SK-N-SH treated with all-trans-retinoic acid at 6 μM for 48 hours (cell line): ENCODE results near the gene FBXO3.

ENCODE experiments used
- CREB5 ChIP-seq: fragments of 250-450 bp; sonication (Bioruptor Pico); IDR thresholded peaks from 2 replicates; pipeline ENCODE4 v1.5.1; 2020; ENCODE audit warnings: low read depth, mild to moderate bottlenecking, moderate library complexity
- ESRRG ChIP-seq: fragments of 250-450 bp; sonication (Bioruptor Pico); IDR thresholded peaks from 2 replicates; pipeline ENCODE4 v1.6.1; 2021; ENCODE audit warnings: mild to moderate bottlenecking
- ISL1 ChIP-seq: fragments of 250-450 bp; sonication (Bioruptor Pico); IDR thresholded peaks from 2 replicates; pipeline ENCODE4 v2.1.2; 2022; ENCODE audit warnings: mild to moderate bottlenecking, moderate library complexity
- OSR1 ChIP-seq: fragments of 250-450 bp; sonication (Bioruptor Pico); IDR thresholded peaks from 2 replicates; pipeline ENCODE4 v1.8.0; 2022; ENCODE audit warnings: moderate library complexity, mild to moderate bottlenecking, inconsistent platforms
- POU6F1 ChIP-seq: fragments of 250-450 bp; sonication (Bioruptor Pico); IDR thresholded peaks from 2 replicates; pipeline ENCODE4 v1.8.0; 2021; ENCODE audit warnings: low read depth, mild to moderate bottlenecking, moderate library complexity, borderline replicate concordance
- PPARA ChIP-seq: fragments of 250-450 bp; sonication (Bioruptor Pico); IDR thresholded peaks from 2 replicates; pipeline ENCODE4 v1.5.0; 2020; ENCODE audit warnings: mild to moderate bottlenecking, borderline replicate concordance
- RARB ChIP-seq: fragments of 250-450 bp; sonication (Bioruptor Pico); IDR thresholded peaks from 2 replicates; pipeline ENCODE4 v1.8.0; 2021; ENCODE audit warnings: mild to moderate bottlenecking, moderate library complexity
- TCF4 ChIP-seq: fragments of 250-450 bp; sonication (Bioruptor Pico); IDR thresholded peaks from 2 replicates; pipeline ENCODE4 v1.8.0; 2021; ENCODE audit warnings: mild to moderate bottlenecking, moderate library complexity, borderline replicate concordance
- ZFP3 ChIP-seq: fragments of 250-450 bp; sonication (Bioruptor Pico); IDR thresholded peaks from 2 replicates; pipeline ENCODE4 v1.5.0; 2020; ENCODE audit warnings: mild to moderate bottlenecking, moderate library complexity
- ZFP30 ChIP-seq: fragments of 450-650 bp; formaldehyde crosslinking; IDR thresholded peaks from 2 replicates; pipeline ENCODE4 v1.5.0; 2022; ENCODE audit warnings: mild to moderate bottlenecking, moderate library complexity
- ZNF565 ChIP-seq: fragments of 450-650 bp; formaldehyde crosslinking; conservative IDR thresholded peaks from 2 replicates; pipeline ENCODE4 v1.5.0; 2020; ENCODE audit warnings: low read depth, mild to moderate bottlenecking, moderate library complexity
- ZNF8 ChIP-seq: fragments of 450-650 bp; formaldehyde crosslinking; IDR thresholded peaks from 2 replicates; pipeline ENCODE4 v1.5.0; 2020; ENCODE audit warnings: mild to moderate bottlenecking, moderate library complexity
- TF ChIP-seq, protein P1 (sequence below): fragments of 250-450 bp; sonication (Bioruptor Pico); IDR thresholded peaks from 2 replicates; pipeline ENCODE4 v1.8.0; 2020; ENCODE audit warnings: mild to moderate bottlenecking, moderate library complexity, borderline replicate concordance

- TF ChIP-seq ZNF565, result no peak
- TF ChIP-seq, protein P1, sequence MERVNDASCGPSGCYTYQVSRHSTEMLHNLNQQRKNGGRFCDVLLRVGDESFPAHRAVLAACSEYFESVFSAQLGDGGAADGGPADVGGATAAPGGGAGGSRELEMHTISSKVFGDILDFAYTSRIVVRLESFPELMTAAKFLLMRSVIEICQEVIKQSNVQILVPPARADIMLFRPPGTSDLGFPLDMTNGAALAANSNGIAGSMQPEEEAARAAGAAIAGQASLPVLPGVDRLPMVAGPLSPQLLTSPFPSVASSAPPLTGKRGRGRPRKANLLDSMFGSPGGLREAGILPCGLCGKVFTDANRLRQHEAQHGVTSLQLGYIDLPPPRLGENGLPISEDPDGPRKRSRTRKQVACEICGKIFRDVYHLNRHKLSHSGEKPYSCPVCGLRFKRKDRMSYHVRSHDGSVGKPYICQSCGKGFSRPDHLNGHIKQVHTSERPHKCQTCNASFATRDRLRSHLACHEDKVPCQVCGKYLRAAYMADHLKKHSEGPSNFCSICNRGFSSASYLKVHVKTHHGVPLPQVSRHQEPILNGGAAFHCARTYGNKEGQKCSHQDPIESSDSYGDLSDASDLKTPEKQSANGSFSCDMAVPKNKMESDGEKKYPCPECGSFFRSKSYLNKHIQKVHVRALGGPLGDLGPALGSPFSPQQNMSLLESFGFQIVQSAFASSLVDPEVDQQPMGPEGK (CRISPR knock-in tag), result no peak
- TF ChIP-seq ZFP30 (CRISPR knock-in tag), result no peak
- TF ChIP-seq ESRRG, result no peak
- TF ChIP-seq OSR1 (CRISPR knock-in tag), result no peak
- no peak for TF ChIP-seq POU6F1 (CRISPR knock-in tag)
- no peak for TF ChIP-seq CREB5 (CRISPR knock-in tag)
- TF ChIP-seq PPARA (CRISPR knock-in tag), result no peak
- no peak for TF ChIP-seq RARB
- TF ChIP-seq TCF4 (CRISPR knock-in tag), result no peak
- no peak for TF ChIP-seq ZFP3 (CRISPR knock-in tag)
- no peak for TF ChIP-seq ISL1 (CRISPR knock-in tag)
- no peak for TF ChIP-seq ZNF8 (CRISPR knock-in tag)
These were observed 77.9 kb downstream of the FBXO3 start for GRCh38 chr11:33696411-33696810.
